H9 (cell line): ENCODE measurements around the gene PAGE2B. TPM values are rescaled to one million over a fixed set of nuclear protein-coding genes. Genes with fewer than 3 reads are reported as not detected.

ENCODE experiments used
- DNase-seq: peaks from one replicate; pipeline ENCODE4 v3.0.0-alpha.2; 2017
- H2AFZ ChIP-seq: one replicate; pipeline ENCODE4 v1.6.1; 2013; ENCODE audit warnings: mild to moderate bottlenecking, low read length, control low read depth, moderate library complexity
- H2AK5ac ChIP-seq: 2 replicates; pipeline ENCODE4 v1.6.1; 2013; ENCODE audit warnings: low read length, control low read depth, mixed read lengths; ENCODE audit not compliant: insufficient read length
- H2BK120ac ChIP-seq: one replicate; pipeline ENCODE4 v1.6.1; 2013; ENCODE audit warnings: low read depth, mild to moderate bottlenecking, low read length, control low read depth, inconsistent platforms; ENCODE audit not compliant: poor library complexity, severe bottlenecking
- H2BK12ac ChIP-seq: 2 replicates; pipeline ENCODE4 v1.6.1; 2013; ENCODE audit warnings: low read length, control low read depth, mixed read lengths, low read depth; ENCODE audit not compliant: insufficient read length
- H2BK15ac ChIP-seq: 2 replicates; pipeline ENCODE4 v1.6.1; 2013; ENCODE audit warnings: low read depth, low read length, control low read depth
- H2BK20ac ChIP-seq: one replicate; pipeline ENCODE4 v1.6.1; 2013; ENCODE audit warnings: low read depth, mild to moderate bottlenecking, low read length, control low read depth, inconsistent platforms; ENCODE audit not compliant: poor library complexity, severe bottlenecking
- H2BK5ac ChIP-seq: 2 replicates; pipeline ENCODE4 v1.6.1; 2013; ENCODE audit warnings: low read length, control low read depth, mixed read lengths; ENCODE audit not compliant: insufficient read length
- H3K14ac ChIP-seq: 2 replicates; pipeline ENCODE4 v1.6.1; 2013; ENCODE audit warnings: low read length, control low read depth; ENCODE audit not compliant: insufficient read depth
- H3K18ac ChIP-seq: 2 replicates; pipeline ENCODE4 v1.6.1; 2013; ENCODE audit warnings: low read depth, mild to moderate bottlenecking, mixed read lengths, low read length, control low read depth; ENCODE audit not compliant: insufficient read length
- H3K23ac ChIP-seq: 2 replicates; pipeline ENCODE4 v1.6.1; 2013; ENCODE audit warnings: low read length, control low read depth, mixed read lengths, low read depth; ENCODE audit not compliant: insufficient read length
- H3K23me2 ChIP-seq: 2 replicates; pipeline ENCODE4 v1.6.1; 2013; ENCODE audit warnings: low read depth, mild to moderate bottlenecking, mixed read lengths, low read length, control low read depth; ENCODE audit not compliant: insufficient read length, poor library complexity, severe bottlenecking
- H3K27ac ChIP-seq: 2 replicates; pipeline ENCODE4 v1.5.1; 2013; ENCODE audit warnings: low read length, control low read depth, mixed read lengths, low read depth; ENCODE audit not compliant: insufficient read length
- H3K27me3 ChIP-seq: 2 replicates; pipeline ENCODE4 v1.6.1; 2013; ENCODE audit warnings: low read length, control low read depth, inconsistent platforms; ENCODE audit not compliant: insufficient read depth
- H3K4ac ChIP-seq: 2 replicates; pipeline ENCODE4 v1.6.1; 2013; ENCODE audit warnings: low read depth, mild to moderate bottlenecking, control low read depth, inconsistent platforms, low read length, moderate library complexity
- H3K4me1 ChIP-seq: 2 replicates; pipeline ENCODE4 v1.6.1; 2013; ENCODE audit warnings: low read length, control low read depth, inconsistent platforms; ENCODE audit not compliant: insufficient read depth
- H3K4me2 ChIP-seq: 2 replicates; pipeline ENCODE4 v1.6.1; 2013; ENCODE audit warnings: low read length, control low read depth, mixed read lengths; ENCODE audit not compliant: insufficient read length, insufficient read depth
- H3K56ac ChIP-seq: 2 replicates; pipeline ENCODE4 v1.6.1; 2013; ENCODE audit warnings: low read depth, mild to moderate bottlenecking, mixed read lengths, low read length, control low read depth; ENCODE audit not compliant: insufficient read length
- H3K79me1 ChIP-seq: 2 replicates; pipeline ENCODE4 v1.6.1; 2013; ENCODE audit warnings: low read depth, mild to moderate bottlenecking, moderate library complexity, low read length, control low read depth, inconsistent platforms; ENCODE audit not compliant: insufficient read depth, poor library complexity, severe bottlenecking
- H3K79me2 ChIP-seq: 2 replicates; pipeline ENCODE4 v1.6.1; 2013; ENCODE audit warnings: low read length, control low read depth, inconsistent platforms; ENCODE audit not compliant: insufficient read depth
- H3K9ac ChIP-seq: 2 replicates; pipeline ENCODE4 v1.6.1; 2013; ENCODE audit warnings: low read length, control low read depth, mixed read lengths; ENCODE audit not compliant: insufficient read length; ENCODE audit errors: extremely low read depth
- H3K9me3 ChIP-seq: one replicate; pipeline ENCODE4 v1.6.1; 2013; ENCODE audit warnings: low read depth, low read length, inconsistent platforms; ENCODE audit not compliant: control insufficient read depth
- H3T11ph ChIP-seq: one replicate; pipeline ENCODE4 v1.6.1; 2013; ENCODE audit warnings: mild to moderate bottlenecking, low read length, control low read depth, inconsistent platforms
- H4K20me1 ChIP-seq: one replicate; pipeline ENCODE4 v1.6.1; 2013; ENCODE audit not compliant: control insufficient read depth, insufficient read length, insufficient read depth
- H4K5ac ChIP-seq: 2 replicates; pipeline ENCODE4 v1.6.1; 2013; ENCODE audit warnings: low read depth, mild to moderate bottlenecking, mixed read lengths, low read length, control low read depth; ENCODE audit not compliant: insufficient read length
- H4K8ac ChIP-seq: replicated peaks from 2 replicates; pipeline ENCODE4 v1.6.1; 2013; ENCODE audit warnings: low read length, control low read depth, mixed read lengths, low read depth; ENCODE audit not compliant: insufficient read length
- H4K91ac ChIP-seq: 2 replicates; pipeline ENCODE4 v1.6.1; 2013; ENCODE audit warnings: low read depth, mild to moderate bottlenecking, moderate library complexity, mixed read lengths, low read length, control low read depth; ENCODE audit not compliant: insufficient read length
- H3K27ac Mint-ChIP-seq, 3 experiments: 2 replicates in 2 of 3; 3 replicates in 1 of 3; pipeline ENCODE4 v1.8.0; 2020 to 2021; ENCODE audit warnings: mixed read lengths in 3 of 3, mild to moderate bottlenecking in 1 of 3, moderate library complexity in 1 of 3
- H3K27me3 Mint-ChIP-seq: 2 replicates; pipeline ENCODE4 v1.8.0; 2021; ENCODE audit warnings: low read depth, mild to moderate bottlenecking, moderate library complexity, mixed read lengths
- H3K36me3 Mint-ChIP-seq, 3 experiments: 2 replicates in 2 of 3; 3 replicates in 1 of 3; pipeline ENCODE4 v1.8.0; 2020 to 2021; ENCODE audit warnings: low read depth in 3 of 3, mixed read lengths in 3 of 3; ENCODE audit not compliant: insufficient read depth in 1 of 3
- H3K4me1 Mint-ChIP-seq, 2 experiments: 2 replicates each; pipeline ENCODE4 v1.8.0; 2020; ENCODE audit warnings: mixed read lengths in 2 of 2
- H3K4me3 Mint-ChIP-seq, 2 experiments: 2 replicates in 1 of 2; 3 replicates in 1 of 2; pipeline ENCODE4 v1.8.0; 2020 to 2021; ENCODE audit warnings: mild to moderate bottlenecking in 2 of 2, mixed read lengths in 2 of 2, moderate library complexity in 1 of 2
- H3K9me3 Mint-ChIP-seq, 2 experiments: 2 replicates in 1 of 2; 3 replicates in 1 of 2; pipeline ENCODE4 v1.8.0; 2020; ENCODE audit warnings: mild to moderate bottlenecking in 2 of 2, mixed read lengths in 2 of 2, moderate library complexity in 1 of 2
- total RNA-seq: library from RNA; stranded (reverse); gene quantifications from 2 replicates; pipeline ENCODE4 v1.2.1, GENCODE V29; 2021
- TF ChIP-seq, protein P1 (sequence below): fragments of 200-600 bp; sonication (generic); conservative IDR thresholded peaks from 3 replicates; pipeline ENCODE4 v1.8.0; 2021; ENCODE audit warnings: antibody characterized with exemption, mild to moderate bottlenecking

PAGE2B gene
- total RNA-seq, 1 experiment from 2014 or later = not detected

DNA sequence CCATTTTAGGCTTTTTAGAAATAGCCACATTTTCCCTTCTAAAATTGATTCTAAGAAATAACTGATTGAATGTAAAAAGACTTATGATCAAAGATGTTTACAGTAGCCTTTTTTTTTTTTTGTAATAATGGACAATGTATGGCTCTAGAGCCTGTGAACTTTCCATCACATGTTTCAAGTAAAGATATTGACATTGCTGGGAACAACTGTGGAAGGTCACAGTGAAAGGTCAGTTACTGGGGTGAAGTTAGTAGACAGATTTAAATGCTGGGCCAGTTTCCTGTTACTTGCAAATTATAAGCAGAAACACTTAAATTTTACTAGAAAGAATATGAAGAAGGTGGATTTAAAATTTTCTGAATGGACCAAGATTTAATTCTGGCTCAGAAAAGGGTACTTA lies 32.4 kb downstream of the PAGE2B start:
- Histone ChIP-seq H3K4me2 (no peak overlapping the region), H2BK12ac (no peak overlapping the region), H3K18ac (no peak overlapping the region), H4K91ac (no peak overlapping the region), H2BK20ac (no peak overlapping the region), H2AFZ (no peak overlapping the region), H4K8ac (no peak overlapping the region), H3K9me3 (peaks cover 18% of the 10 kb centered on the region), H3K4me1 (no peaks in the 10 kb centered on the region), H3K23me2 (no peaks in the 10 kb centered on the region), H3K27me3 (no peaks in the 10 kb centered on the region), H3K56ac (no peak overlapping the region), H3T11ph (no peak overlapping the region), H3K79me2 (no peaks in the 10 kb centered on the region), H3K9ac (no peak overlapping the region), H2BK15ac (no peak overlapping the region), H4K5ac (no peak overlapping the region), H4K20me1 (no peaks in the 10 kb centered on the region), H2AK5ac (no peak overlapping the region), H3K23ac (no peak overlapping the region), H3K79me1 (no peaks in the 10 kb centered on the region), H3K27ac (no peak overlapping the region), H3K4ac (no peak overlapping the region), H2BK5ac (no peak overlapping the region), H2BK120ac (no peak overlapping the region), H3K14ac (no peak overlapping the region)
- Mint-ChIP-seq H3K27ac (no peak overlapping the region), H3K4me3 (no peak overlapping the region), H3K27me3 (no peaks in the 10 kb centered on the region; the same call in none of the 2 replicates), H3K36me3 (peaks cover 0 to 4% (median 0%) of the 10 kb centered on the region in 3 experiments; a peak in 2 of 7 replicates), H3K9me3 (peaks cover 51 to 84% of the 10 kb centered on the region in 2 experiments), H3K4me1 (0 out of 4 replicates have a peak, but pooled peaks cover 0 to 2% of the 10 kb centered on the region in 2 experiments)
- TF ChIP-seq, protein P1, sequence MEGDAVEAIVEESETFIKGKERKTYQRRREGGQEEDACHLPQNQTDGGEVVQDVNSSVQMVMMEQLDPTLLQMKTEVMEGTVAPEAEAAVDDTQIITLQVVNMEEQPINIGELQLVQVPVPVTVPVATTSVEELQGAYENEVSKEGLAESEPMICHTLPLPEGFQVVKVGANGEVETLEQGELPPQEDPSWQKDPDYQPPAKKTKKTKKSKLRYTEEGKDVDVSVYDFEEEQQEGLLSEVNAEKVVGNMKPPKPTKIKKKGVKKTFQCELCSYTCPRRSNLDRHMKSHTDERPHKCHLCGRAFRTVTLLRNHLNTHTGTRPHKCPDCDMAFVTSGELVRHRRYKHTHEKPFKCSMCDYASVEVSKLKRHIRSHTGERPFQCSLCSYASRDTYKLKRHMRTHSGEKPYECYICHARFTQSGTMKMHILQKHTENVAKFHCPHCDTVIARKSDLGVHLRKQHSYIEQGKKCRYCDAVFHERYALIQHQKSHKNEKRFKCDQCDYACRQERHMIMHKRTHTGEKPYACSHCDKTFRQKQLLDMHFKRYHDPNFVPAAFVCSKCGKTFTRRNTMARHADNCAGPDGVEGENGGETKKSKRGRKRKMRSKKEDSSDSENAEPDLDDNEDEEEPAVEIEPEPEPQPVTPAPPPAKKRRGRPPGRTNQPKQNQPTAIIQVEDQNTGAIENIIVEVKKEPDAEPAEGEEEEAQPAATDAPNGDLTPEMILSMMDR = no peak
- DNase-seq = no peak
